ENCODE results near the gene CLEC2B. TPM values are rescaled to one million over a fixed set of nuclear protein-coding genes. Genes with fewer than 3 reads are reported as not detected.

The CLEC2B gene
- total RNA-seq, 1 donor from 2014 or later: 45.4 TPM

- no peak for DNase-seq (ENCODE audit: low read depth in 2 of 2)
Observed at GRCh38 chr12:9809866-9810265, 59.3 kb downstream of the CLEC2B start.

GRCh38 chr12:9809338-9809737 is 59.8 kb downstream of the CLEC2B start:
- DNase-seq (ENCODE audit: low read depth in 2 of 2): no peak

DNA sequence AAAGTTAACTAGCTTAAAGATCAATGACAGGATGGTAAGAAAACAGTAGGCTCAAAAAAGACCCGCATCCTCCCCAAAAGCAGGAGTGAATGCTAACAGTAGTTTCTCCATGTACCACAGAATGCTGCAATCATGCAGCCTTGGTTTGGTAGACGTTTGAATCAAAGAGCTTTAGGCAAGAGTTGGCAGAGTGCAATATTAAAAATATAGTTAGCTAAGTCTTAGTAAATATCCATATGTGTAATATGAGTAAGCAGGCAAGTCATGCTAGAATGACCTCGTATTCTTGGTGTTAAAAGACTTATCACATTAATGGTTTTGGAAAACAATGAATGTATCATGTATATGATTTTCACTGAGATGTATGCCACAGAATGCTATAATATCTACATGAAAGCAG is 60.6 kb downstream of the CLEC2B start:
- no peak for DNase-seq (ENCODE audit: low read depth in 2 of 2)

GRCh38 chr12:9806714-9807113 is 62.4 kb downstream of the CLEC2B start:
- no peak for DNase-seq (ENCODE audit: low read depth in 2 of 2)

GRCh38 chr12:9805883-9806282 is 63.3 kb downstream of the CLEC2B start:
- no peak for DNase-seq (ENCODE audit: low read depth in 2 of 2)

Other genes starting within 250 kb of the CLEC2B start
- 0.64 and 0.89 TPM in 2 replicates for gene CLEC2D, start 199.6 kb downstream of the CLEC2B start, total RNA-seq
- not detected in 2 replicates for gene CLECL1, start 136.3 kb downstream of the CLEC2B start, total RNA-seq
- 0.39 and 1.3 TPM in 2 replicates for gene CD69, start 108.5 kb downstream of the CLEC2B start, total RNA-seq
- not detected in 2 replicates for gene KLRF1, start 41.9 kb downstream of the CLEC2B start, total RNA-seq
- not detected in 2 replicates for gene KLRF2, start 12.1 kb upstream of the CLEC2B start, total RNA-seq
- gene CLEC2A, start 63.0 kb upstream of the CLEC2B start, total RNA-seq: not detected in 2 replicates
- not detected in 2 replicates for gene CLEC12A, start 102.1 kb upstream of the CLEC2B start, total RNA-seq
- not detected in 2 replicates for gene CLEC1B, start 129.8 kb upstream of the CLEC2B start, total RNA-seq
- not detected in 2 replicates for gene CLEC12B, start 141.3 kb upstream of the CLEC2B start, total RNA-seq
- gene CLEC9A, start 161.3 kb upstream of the CLEC2B start, total RNA-seq: not detected in 2 replicates
- 12.1 and 14.9 TPM in 2 replicates for gene CLEC1A, start 229.6 kb upstream of the CLEC2B start, total RNA-seq